Calu3 (cell line): Measurements from ENCODE around the gene VMA21. TPM values are rescaled to one million over a fixed set of nuclear protein-coding genes. Genes with fewer than 3 reads are reported as not detected.

ENCODE experiments used
- BruUV-seq: library from RNA; stranded (reverse); fragments of 400-500 nt; replicated peaks from 2 replicates; lab custom pipeline; 2021; lab: Mats Ljungman, UMichigan
- CTCF ChIA-PET: fragments of 300-600 bp; sonication (Branson Sonifier 250); formaldehyde crosslinking; loops from one replicate; lab custom pipeline; 2022; ENCODE audit warnings: antibody characterized with exemption; lab: Charles Lee
- DNase-seq: peaks from one replicate; pipeline ENCODE4 v3.0.0; 2022
- H3K27ac Mint-ChIP-seq: one replicate; pipeline ENCODE4 v1.8.0; 2022; ENCODE audit warnings: mixed read lengths; ENCODE audit not compliant: unreplicated experiment
- H3K27me3 Mint-ChIP-seq: one replicate; pipeline ENCODE4 v1.8.0; 2022; ENCODE audit warnings: mixed read lengths; ENCODE audit not compliant: unreplicated experiment
- H3K36me3 Mint-ChIP-seq: one replicate; pipeline ENCODE4 v1.8.0; 2022; ENCODE audit warnings: mild to moderate bottlenecking, moderate library complexity, mixed read lengths; ENCODE audit not compliant: insufficient read depth, unreplicated experiment
- H3K4me1 Mint-ChIP-seq: one replicate; pipeline ENCODE4 v1.8.0; 2022; ENCODE audit warnings: mild to moderate bottlenecking, low read depth, mixed read lengths; ENCODE audit not compliant: unreplicated experiment
- H3K4me3 Mint-ChIP-seq: one replicate; pipeline ENCODE4 v1.8.0; 2022; ENCODE audit warnings: mild to moderate bottlenecking, low read depth, moderate library complexity, mixed read lengths; ENCODE audit not compliant: unreplicated experiment
- H3K9me3 Mint-ChIP-seq: one replicate; pipeline ENCODE4 v1.8.0; 2022; ENCODE audit warnings: low read depth, mixed read lengths; ENCODE audit not compliant: unreplicated experiment
- CTCF ChIP-seq: fragments of 200-600 bp; IDR thresholded peaks from one replicate; pipeline ENCODE4 v1.8.0; 2022; ENCODE audit warnings: antibody characterized with exemption; ENCODE audit not compliant: unreplicated experiment
- intact Hi-C: fragments of 100-400 bp; cut with micrococcal nuclease; formaldehyde crosslinking; loops from one replicate; pipeline ENCODE4 v1.10.0; 2022; ENCODE audit not compliant: unreplicated experiment
- total RNA-seq: library from RNA; stranded (reverse); gene quantifications from 2 replicates; pipeline ENCODE4 v1.2.3, GENCODE V29; 2022

VMA21 gene
- total RNA-seq, 1 experiment from 2014 or later, result 67.2 TPM

- intact Hi-C loops, result no loop called here
- peaks cover under 1% of the 10 kb centered on the region for H3K9me3 Mint-ChIP-seq
- BruUV-seq, result no TSS peak
Observed at GRCh38 chrX:151386838-151387459, 10.1 kb upstream of the VMA21 start.

GRCh38 chrX:151391722-151392121 is 5.3 kb upstream of the VMA21 start:
- Mint-ChIP-seq H3K4me1 (no peaks in the 10 kb centered on the region), H3K27ac (no peak overlapping the region), H3K27me3 (peaks cover 25% of the 10 kb centered on the region), H3K4me3 (no peak overlapping the region), H3K36me3 (peaks cover 2% of the 10 kb centered on the region), H3K9me3 (peaks cover 2% of the 10 kb centered on the region)
- intact Hi-C loops, result no loop called here
- no peak for DNase-seq
- CTCF ChIA-PET, result no interaction called here
- no TSS peak for BruUV-seq
- no peak for TF ChIP-seq CTCF

More at GRCh38 chrX:151386838-151387459, 10.1 kb upstream of the VMA21 start:
- no peak for DNase-seq
- CTCF ChIA-PET, result no interaction called here
- Mint-ChIP-seq H3K27me3 (peaks cover 48% of the 10 kb centered on the region), H3K36me3 (peaks cover 3% of the 10 kb centered on the region), H3K4me3 (no peak overlapping the region), H3K27ac (no peak overlapping the region), H3K4me1 (no peaks in the 10 kb centered on the region)
- no peak for TF ChIP-seq CTCF

- no TSS peak for BruUV-seq
- no peak for TF ChIP-seq CTCF
Observed at GRCh38 chrX:151393514-151393913, 3.5 kb upstream of the VMA21 start.

GRCh38 chrX:151396042-151396824 is 773 bp upstream of the VMA21 start:
- H3K4me1 Mint-ChIP-seq, result peaks cover 10% of the 10 kb centered on the region
- H3K9me3 Mint-ChIP-seq, result peaks cover 2% of the 10 kb centered on the region
- intact Hi-C loops, result no loop called here
- peak overlapping the region; percentile 87 for H3K4me3 Mint-ChIP-seq
- H3K36me3 Mint-ChIP-seq, result peaks cover 14% of the 10 kb centered on the region
- CTCF ChIA-PET, result interaction anchor here (1.0 kb wide), 1 partner anchor 43 kb away, joined by 3 read pairs; no protein-coding TSS in a partner anchor
- DNase-seq, result no peak
- no peak for TF ChIP-seq CTCF
- BruUV-seq, result TSS peak; percentile 91
- peak overlapping the region; percentile 77 for H3K27ac Mint-ChIP-seq
- H3K27me3 Mint-ChIP-seq, result no peaks in the 10 kb centered on the region

More at GRCh38 chrX:151393514-151393913, 3.5 kb upstream of the VMA21 start:
- H3K4me1 Mint-ChIP-seq, result peaks cover 1% of the 10 kb centered on the region
- H3K4me3 Mint-ChIP-seq, result no peak overlapping the region
- peaks cover 9% of the 10 kb centered on the region for H3K27me3 Mint-ChIP-seq
- peaks cover 2% of the 10 kb centered on the region for H3K9me3 Mint-ChIP-seq
- CTCF ChIA-PET, result no interaction called here
- H3K36me3 Mint-ChIP-seq, result peaks cover 14% of the 10 kb centered on the region
- no peak overlapping the region for H3K27ac Mint-ChIP-seq
- DNase-seq, result no peak
- intact Hi-C loops, result no loop called here
